ENCODE measurements around the gene PRODH2.

DNA sequence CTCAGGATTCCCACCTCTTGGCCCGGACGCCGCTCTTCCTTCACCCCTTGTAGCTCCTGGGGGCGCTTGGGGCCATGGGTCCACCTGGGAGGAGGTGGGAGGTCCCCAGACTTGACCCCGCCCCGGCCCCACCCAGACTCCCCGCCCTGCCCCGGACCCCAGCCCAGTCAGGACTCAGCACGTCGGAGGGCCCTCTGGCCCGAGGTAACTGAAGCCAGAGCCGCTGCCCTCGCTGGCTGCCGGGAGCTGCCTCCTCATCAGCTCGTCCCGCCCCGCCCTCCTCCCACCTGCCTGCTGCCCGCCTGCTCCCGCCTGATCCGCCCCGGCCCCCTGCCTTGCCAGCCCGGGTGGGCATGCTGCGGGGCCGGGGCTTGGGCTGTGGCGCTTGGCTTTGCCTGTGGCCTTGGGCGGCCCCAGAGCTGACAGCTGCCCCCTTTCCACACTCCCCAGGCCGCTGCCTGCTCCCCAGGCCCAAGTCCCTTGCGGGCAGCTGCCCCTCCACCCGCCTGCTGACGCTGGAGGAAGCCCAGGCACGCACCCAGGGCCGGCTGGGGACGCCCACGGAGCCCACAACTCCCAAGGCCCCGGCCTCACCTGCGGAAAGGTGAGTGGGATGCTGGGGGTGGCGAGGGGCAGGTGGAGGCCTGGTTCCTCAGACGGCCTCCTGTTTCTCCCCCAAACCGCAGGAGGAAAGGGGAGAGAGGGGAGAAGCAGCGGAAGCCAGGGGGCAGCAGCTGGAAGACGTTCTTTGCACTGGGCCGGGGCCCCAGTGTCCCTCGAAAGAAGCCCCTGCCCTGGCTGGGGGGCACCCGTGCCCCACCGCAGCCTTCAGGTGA, 27.9 kb downstream of the PRODH2 start:
- TF ChIP-seq MXI1 (IDR thresholded peaks at IDR 0.05; ENCODE audit: low read depth, low read length) (no peak), ELF1 (IDR thresholded peaks at IDR 0.05) (no peak), EP300 (IDR thresholded peaks at IDR 0.05; ENCODE audit: borderline replicate concordance in 1 of 2, low read depth in 1 of 2, low read length in 1 of 2) (no peak), MEF2A (IDR thresholded peaks at IDR 0.05; ENCODE audit: borderline replicate concordance, low read depth) (no peak), JUND (IDR thresholded peaks at IDR 0.05) (no peak), RFX5 (IDR thresholded peaks at IDR 0.05; ENCODE audit: low read length) (no peak)
- TF ChIP-seq, protein P1, sequence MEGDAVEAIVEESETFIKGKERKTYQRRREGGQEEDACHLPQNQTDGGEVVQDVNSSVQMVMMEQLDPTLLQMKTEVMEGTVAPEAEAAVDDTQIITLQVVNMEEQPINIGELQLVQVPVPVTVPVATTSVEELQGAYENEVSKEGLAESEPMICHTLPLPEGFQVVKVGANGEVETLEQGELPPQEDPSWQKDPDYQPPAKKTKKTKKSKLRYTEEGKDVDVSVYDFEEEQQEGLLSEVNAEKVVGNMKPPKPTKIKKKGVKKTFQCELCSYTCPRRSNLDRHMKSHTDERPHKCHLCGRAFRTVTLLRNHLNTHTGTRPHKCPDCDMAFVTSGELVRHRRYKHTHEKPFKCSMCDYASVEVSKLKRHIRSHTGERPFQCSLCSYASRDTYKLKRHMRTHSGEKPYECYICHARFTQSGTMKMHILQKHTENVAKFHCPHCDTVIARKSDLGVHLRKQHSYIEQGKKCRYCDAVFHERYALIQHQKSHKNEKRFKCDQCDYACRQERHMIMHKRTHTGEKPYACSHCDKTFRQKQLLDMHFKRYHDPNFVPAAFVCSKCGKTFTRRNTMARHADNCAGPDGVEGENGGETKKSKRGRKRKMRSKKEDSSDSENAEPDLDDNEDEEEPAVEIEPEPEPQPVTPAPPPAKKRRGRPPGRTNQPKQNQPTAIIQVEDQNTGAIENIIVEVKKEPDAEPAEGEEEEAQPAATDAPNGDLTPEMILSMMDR (IDR thresholded peaks at IDR 0.05), result no peak
- TF ChIP-seq, protein P2, sequence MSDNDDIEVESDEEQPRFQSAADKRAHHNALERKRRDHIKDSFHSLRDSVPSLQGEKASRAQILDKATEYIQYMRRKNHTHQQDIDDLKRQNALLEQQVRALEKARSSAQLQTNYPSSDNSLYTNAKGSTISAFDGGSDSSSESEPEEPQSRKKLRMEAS (IDR thresholded peaks at IDR 0.05; ENCODE audit: low read depth), result no peak
- TF ChIP-seq, protein P3, sequence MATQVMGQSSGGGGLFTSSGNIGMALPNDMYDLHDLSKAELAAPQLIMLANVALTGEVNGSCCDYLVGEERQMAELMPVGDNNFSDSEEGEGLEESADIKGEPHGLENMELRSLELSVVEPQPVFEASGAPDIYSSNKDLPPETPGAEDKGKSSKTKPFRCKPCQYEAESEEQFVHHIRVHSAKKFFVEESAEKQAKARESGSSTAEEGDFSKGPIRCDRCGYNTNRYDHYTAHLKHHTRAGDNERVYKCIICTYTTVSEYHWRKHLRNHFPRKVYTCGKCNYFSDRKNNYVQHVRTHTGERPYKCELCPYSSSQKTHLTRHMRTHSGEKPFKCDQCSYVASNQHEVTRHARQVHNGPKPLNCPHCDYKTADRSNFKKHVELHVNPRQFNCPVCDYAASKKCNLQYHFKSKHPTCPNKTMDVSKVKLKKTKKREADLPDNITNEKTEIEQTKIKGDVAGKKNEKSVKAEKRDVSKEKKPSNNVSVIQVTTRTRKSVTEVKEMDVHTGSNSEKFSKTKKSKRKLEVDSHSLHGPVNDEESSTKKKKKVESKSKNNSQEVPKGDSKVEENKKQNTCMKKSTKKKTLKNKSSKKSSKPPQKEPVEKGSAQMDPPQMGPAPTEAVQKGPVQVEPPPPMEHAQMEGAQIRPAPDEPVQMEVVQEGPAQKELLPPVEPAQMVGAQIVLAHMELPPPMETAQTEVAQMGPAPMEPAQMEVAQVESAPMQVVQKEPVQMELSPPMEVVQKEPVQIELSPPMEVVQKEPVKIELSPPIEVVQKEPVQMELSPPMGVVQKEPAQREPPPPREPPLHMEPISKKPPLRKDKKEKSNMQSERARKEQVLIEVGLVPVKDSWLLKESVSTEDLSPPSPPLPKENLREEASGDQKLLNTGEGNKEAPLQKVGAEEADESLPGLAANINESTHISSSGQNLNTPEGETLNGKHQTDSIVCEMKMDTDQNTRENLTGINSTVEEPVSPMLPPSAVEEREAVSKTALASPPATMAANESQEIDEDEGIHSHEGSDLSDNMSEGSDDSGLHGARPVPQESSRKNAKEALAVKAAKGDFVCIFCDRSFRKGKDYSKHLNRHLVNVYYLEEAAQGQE (IDR thresholded peaks at IDR 0.05; ENCODE audit: low read depth, low read length), result no peak

Measured in SK-N-SH (cell line).